Mucosa of stomach (tissue), 1 donor: ENCODE data around the gene IFNL4.
"Not testable (repeated sequence)": the region's sequence is repeated elsewhere in the genome, so short reads cannot be mapped to it uniquely, and the experiment has no call there.

ENCODE experiments used
- H3K27me3 ChIP-seq: one replicate; pipeline ENCODE4 v1.7.0; 2013; ENCODE audit warnings: mild to moderate bottlenecking, low read length; ENCODE audit not compliant: control insufficient read depth, insufficient read depth
- H3K36me3 ChIP-seq: one replicate; pipeline ENCODE4 v1.7.0; 2013; ENCODE audit warnings: low read length; ENCODE audit not compliant: control insufficient read depth, insufficient read depth
- H3K4me1 ChIP-seq: one replicate; pipeline ENCODE4 v1.7.0; 2013; ENCODE audit warnings: mild to moderate bottlenecking, low read length; ENCODE audit not compliant: control insufficient read depth, insufficient read depth
- H3K4me3 ChIP-seq: one replicate; pipeline ENCODE4 v1.7.0; 2013; ENCODE audit warnings: low read length
- H3K9ac ChIP-seq: one replicate; pipeline ENCODE4 v1.7.0; 2013; ENCODE audit warnings: mild to moderate bottlenecking, low read length, moderate library complexity
- H3K9me3 ChIP-seq: one replicate; pipeline ENCODE4 v1.7.0; 2013; ENCODE audit warnings: mild to moderate bottlenecking, low read length, moderate library complexity; ENCODE audit not compliant: control insufficient read depth
- donor health status: Pancreatic carcinoma.

Gene IFNL4

DNA sequence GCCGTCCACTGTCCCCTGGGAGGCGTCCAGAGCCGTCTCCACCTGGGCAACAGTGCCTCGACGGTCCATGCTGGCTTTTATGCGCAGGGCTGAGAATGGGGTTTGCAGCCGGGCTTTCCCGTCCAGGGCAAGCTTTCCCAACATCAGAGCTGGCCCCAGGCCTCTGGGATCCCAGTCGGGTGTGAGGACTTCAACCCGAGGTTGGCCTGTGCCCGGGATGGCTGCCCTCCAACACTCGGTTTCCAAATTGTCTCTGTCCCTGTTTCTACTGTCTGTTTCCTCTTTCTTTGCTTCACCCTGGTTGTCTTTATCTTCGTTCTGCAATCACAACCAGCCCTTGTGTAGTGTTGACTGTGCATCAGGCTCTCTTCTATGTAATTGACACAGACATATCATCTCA is at the start of gene IFNL4:
IFNL4 (minus strand) TSS at position 51 of the 400 bp plus-strand sequence.
- no peaks in the 10 kb centered on the region for H3K36me3 ChIP-seq
- H3K9me3 ChIP-seq: no peaks in the 10 kb centered on the region
- no peak within 1 kb of the TSS for H3K9ac ChIP-seq
- H3K27me3 ChIP-seq: peaks cover 26% of the 10 kb centered on the region
- no peak within 1 kb of the TSS for H3K4me3 ChIP-seq
- H3K4me1 ChIP-seq: no peaks in the 10 kb centered on the region

- H3K4me1 ChIP-seq: no peaks in the 10 kb centered on the region
- no peak overlapping the region for H3K9ac ChIP-seq
- no peak overlapping the region for H3K4me3 ChIP-seq
- no peaks in the 10 kb centered on the region for H3K9me3 ChIP-seq
- H3K36me3 ChIP-seq: no peaks in the 10 kb centered on the region
- peaks cover 2% of the 10 kb centered on the region for H3K27me3 ChIP-seq
Measured at GRCh38 chr19:39297931-39298634, 49.4 kb upstream of the IFNL4 start.

GRCh38 chr19:39296906-39297305 is 48.2 kb upstream of the IFNL4 start:
- H3K4me3 ChIP-seq: no peak overlapping the region
- no peaks in the 10 kb centered on the region for H3K36me3 ChIP-seq
- no peaks in the 10 kb centered on the region for H3K4me1 ChIP-seq
- no peak overlapping the region for H3K9ac ChIP-seq
- no peaks in the 10 kb centered on the region for H3K9me3 ChIP-seq
- peaks cover 2% of the 10 kb centered on the region for H3K27me3 ChIP-seq

GRCh38 chr19:39296055-39296645 is 47.5 kb upstream of the IFNL4 start, which contains the start of gene IFNL1:
Gene IFNL1 (plus strand): TSS chr19:39296407. CDS start chr19:39296422, 15 bp downstream.
- Histone ChIP-seq H3K36me3 (no peaks in the 10 kb centered on the region), H3K9ac (no peak within 1 kb of the TSS), H3K27me3 (peaks cover 2% of the 10 kb centered on the region), H3K9me3 (no peaks in the 10 kb centered on the region), H3K4me1 (no peaks in the 10 kb centered on the region), H3K4me3 (no peak within 1 kb of the TSS)

- H3K9me3 ChIP-seq: no peaks in the 10 kb centered on the region
- H3K9ac ChIP-seq: no peak overlapping the region
- no peaks in the 10 kb centered on the region for H3K4me1 ChIP-seq
- peaks cover 2% of the 10 kb centered on the region for H3K27me3 ChIP-seq
- no peak overlapping the region for H3K4me3 ChIP-seq
- H3K36me3 ChIP-seq: no peaks in the 10 kb centered on the region
Measured at GRCh38 chr19:39293394-39293793, 44.7 kb upstream of the IFNL4 start.

DNA sequence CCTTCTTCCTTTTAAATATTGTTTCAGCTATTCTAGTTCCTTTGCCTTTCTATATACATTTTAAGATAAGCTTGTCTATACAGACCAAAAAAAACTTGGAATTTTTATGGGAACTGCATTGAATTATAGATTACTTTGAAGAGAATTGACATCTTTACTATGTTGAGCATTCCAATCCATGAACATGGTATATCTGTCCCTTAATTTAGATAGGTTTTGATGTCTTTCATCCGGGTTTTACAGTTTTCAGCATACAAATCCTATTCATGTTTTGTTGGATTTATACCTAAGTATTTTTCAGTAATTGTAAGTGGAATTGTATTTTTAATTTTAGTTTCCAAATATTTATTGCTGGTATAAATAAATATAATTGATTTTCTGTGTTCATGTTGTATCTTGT is 35.4 kb upstream of the IFNL4 start:
- Histone ChIP-seq H3K36me3 (no peaks in the 10 kb centered on the region), H3K27me3 (no peaks in the 10 kb centered on the region), H3K9ac (no peak overlapping the region), H3K4me1 (no peaks in the 10 kb centered on the region), H3K9me3 (no peaks in the 10 kb centered on the region), H3K4me3 (no peak overlapping the region)

DNA sequence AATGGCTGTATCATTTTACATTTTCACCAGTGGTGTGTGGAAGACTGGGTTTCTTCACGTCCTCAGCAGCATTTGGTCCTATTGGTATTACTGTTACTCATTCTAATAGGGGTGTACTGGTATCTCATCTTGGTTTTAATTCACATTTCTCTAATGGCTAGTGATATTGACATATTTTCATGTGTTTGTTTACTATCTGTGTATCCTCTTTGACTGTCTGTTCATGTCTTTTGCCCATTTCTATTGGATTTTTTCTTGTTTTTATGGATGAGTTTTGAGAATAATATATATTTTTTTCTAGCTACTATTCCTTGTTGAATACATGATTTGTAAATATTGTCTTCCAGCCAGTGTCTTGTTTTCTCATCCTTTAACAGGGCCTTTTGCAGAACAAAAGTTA is 33.4 kb upstream of the IFNL4 start:
- no peak overlapping the region for H3K9ac ChIP-seq
- no peaks in the 10 kb centered on the region for H3K9me3 ChIP-seq
- H3K36me3 ChIP-seq: no peaks in the 10 kb centered on the region
- H3K4me1 ChIP-seq: no peaks in the 10 kb centered on the region
- H3K27me3 ChIP-seq: peaks cover 5% of the 10 kb centered on the region
- no peak overlapping the region for H3K4me3 ChIP-seq

DNA sequence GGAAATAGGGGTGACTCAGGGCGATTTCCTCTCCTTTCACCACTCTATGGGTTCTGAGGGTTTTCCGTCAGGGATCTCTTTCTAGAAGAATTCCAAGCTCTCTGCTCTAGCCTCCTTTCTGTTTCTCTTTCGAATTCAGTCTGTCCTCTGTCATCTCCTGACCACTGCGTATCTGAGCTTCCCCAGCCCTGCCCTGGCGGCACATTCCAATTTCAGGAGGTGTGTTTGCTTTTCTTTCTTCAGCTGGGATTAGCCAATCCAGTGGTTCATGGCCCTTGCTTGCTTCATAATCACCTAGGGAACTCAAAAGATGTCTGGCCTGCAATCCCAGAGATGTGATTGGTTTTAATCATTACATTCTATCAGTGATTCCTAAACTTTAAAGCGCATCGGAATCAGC is 28.9 kb upstream of the IFNL4 start:
- no peak overlapping the region for H3K4me3 ChIP-seq
- H3K36me3 ChIP-seq: no peaks in the 10 kb centered on the region
- peaks cover 5% of the 10 kb centered on the region for H3K27me3 ChIP-seq
- no peaks in the 10 kb centered on the region for H3K4me1 ChIP-seq
- no peak overlapping the region for H3K9ac ChIP-seq
- H3K9me3 ChIP-seq: no peaks in the 10 kb centered on the region

DNA sequence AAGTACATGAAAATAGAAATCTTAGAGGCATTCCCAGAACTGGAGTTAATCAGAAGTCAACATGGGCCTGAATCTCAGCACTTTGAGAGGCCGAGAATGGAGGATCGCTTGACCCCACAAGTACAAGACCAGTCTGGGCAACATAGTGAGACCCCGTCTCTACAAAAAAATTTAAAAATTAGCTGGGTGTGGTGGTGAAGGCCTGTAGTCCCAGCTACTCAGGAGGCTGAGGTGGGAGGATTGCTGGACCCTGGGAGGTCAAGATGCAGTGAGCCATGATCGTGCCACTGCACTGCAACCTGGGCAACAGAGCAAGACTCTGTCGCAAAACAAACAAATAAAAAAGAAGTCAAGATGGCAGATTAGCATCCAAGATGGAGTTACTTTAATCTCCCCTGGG is 28.1 kb upstream of the IFNL4 start:
- H3K4me3 ChIP-seq: no peak overlapping the region
- H3K36me3 ChIP-seq: no peaks in the 10 kb centered on the region

DNA sequence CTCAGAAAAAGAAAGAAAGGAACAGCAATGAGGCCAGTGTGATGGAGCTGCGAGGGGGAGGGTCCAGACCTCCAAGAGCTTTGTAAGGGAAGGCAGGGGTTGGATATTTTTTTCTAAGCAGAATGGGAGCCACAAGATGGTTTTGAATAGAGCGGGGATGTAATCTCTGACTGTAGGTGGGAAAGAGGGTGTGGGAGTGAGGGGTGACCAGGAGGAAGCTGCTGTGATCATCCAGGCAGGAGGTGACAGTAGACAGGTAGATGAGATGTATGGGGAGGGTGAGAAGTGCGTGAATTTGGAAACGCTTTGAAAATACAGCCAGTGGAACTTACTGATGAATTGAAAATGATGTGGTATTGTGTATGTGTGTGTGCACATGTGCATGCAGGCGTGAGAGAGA is 26.9 kb upstream of the IFNL4 start:
- H3K4me1 ChIP-seq: no peaks in the 10 kb centered on the region
- peaks cover 12% of the 10 kb centered on the region for H3K27me3 ChIP-seq
- no peaks in the 10 kb centered on the region for H3K36me3 ChIP-seq
- H3K4me3 ChIP-seq: no peak overlapping the region
- no peak overlapping the region for H3K9ac ChIP-seq
- no peaks in the 10 kb centered on the region for H3K9me3 ChIP-seq

More for the DNA sequence above, 28.1 kb upstream of the IFNL4 start:
- Histone ChIP-seq H3K27me3 (peaks cover 5% of the 10 kb centered on the region), H3K4me1 (no peaks in the 10 kb centered on the region), H3K9me3 (no peaks in the 10 kb centered on the region), H3K9ac (no peak overlapping the region)

GRCh38 chr19:39273859-39274258 is 25.2 kb upstream of the IFNL4 start:
- H3K9ac ChIP-seq, H3K36me3 ChIP-seq, H3K4me3 ChIP-seq, H3K4me1 ChIP-seq, H3K9me3 ChIP-seq: not testable (repeated sequence)
- H3K27me3 ChIP-seq: peaks cover 13% of the 10 kb centered on the region

GRCh38 chr19:39270036-39270871 is 21.6 kb upstream of the IFNL4 start:
- Histone ChIP-seq H3K9me3 (no peaks in the 10 kb centered on the region), H3K4me1 (peaks cover 2% of the 10 kb centered on the region), H3K36me3 (no peaks in the 10 kb centered on the region)

More at GRCh38 chr19:39270036-39270871, 21.6 kb upstream of the IFNL4 start:
- peaks cover 12% of the 10 kb centered on the region for H3K27me3 ChIP-seq
- H3K9ac ChIP-seq: no peak overlapping the region
- H3K4me3 ChIP-seq: no peak overlapping the region
